T follicular helper cell (primary cell): ENCODE measurements around the gene JCHAIN.
"Not testable (repeated sequence)": the region's sequence is repeated elsewhere in the genome, so short reads cannot be mapped to it uniquely, and the experiment has no call there.

Experiments
- DNase-seq: peaks from one replicate; pipeline ENCODE4 v3.0.0-alpha.2; 2020; ENCODE audit warnings: low read depth

JCHAIN gene

GRCh38 chr4:70688795-70689231 lies 22.5 kb upstream of the JCHAIN start:
- no peak for DNase-seq

GRCh38 chr4:70687821-70688794 lies 21.8 kb upstream of the JCHAIN start, which contains the start of gene UTP3:
UTP3 (plus strand) TSS chr4:70688532; CDS start chr4:70688678, 146 bp downstream.
- DNase-seq: peak; percentile 87

GRCh38 chr4:70687392-70687791 lies 21.1 kb upstream of the JCHAIN start:
- no peak for DNase-seq

GRCh38 chr4:70682142-70682541 lies 15.8 kb upstream of the JCHAIN start:
- not testable (repeated sequence) for DNase-seq

- DNase-seq: no peak
These were observed 15.4 kb upstream of the JCHAIN start for GRCh38 chr4:70681704-70682103.

- DNase-seq: no peak
These were observed 14.6 kb upstream of the JCHAIN start for GRCh38 chr4:70680934-70681333.

- DNase-seq: no peak
These were observed 12.2 kb upstream of the JCHAIN start for GRCh38 chr4:70678383-70678999.

GRCh38 chr4:70676554-70677090 lies 10.3 kb upstream of the JCHAIN start:
- no peak for DNase-seq

- no peak for DNase-seq
These were observed 8.4 kb upstream of the JCHAIN start for GRCh38 chr4:70674731-70675130.

GRCh38 chr4:70674191-70674590 lies 7.9 kb upstream of the JCHAIN start:
- DNase-seq: no peak

GRCh38 chr4:70671091-70671490 lies 4.8 kb upstream of the JCHAIN start:
- no peak for DNase-seq

GRCh38 chr4:70670332-70671014 lies 4.2 kb upstream of the JCHAIN start:
- no peak for DNase-seq

- no peak for DNase-seq
These were observed 1.6 kb upstream of the JCHAIN start for GRCh38 chr4:70667740-70668535.

GRCh38 chr4:70661309-70661922 lies 4.9 kb downstream of the JCHAIN start:
- DNase-seq: not testable (repeated sequence)

- DNase-seq: no peak
These were observed 6.2 kb downstream of the JCHAIN start for GRCh38 chr4:70660106-70660505.

GRCh38 chr4:70658418-70658817 lies 7.9 kb downstream of the JCHAIN start:
- no peak for DNase-seq

GRCh38 chr4:70657326-70657725 lies 9.0 kb downstream of the JCHAIN start:
- DNase-seq: no peak

- DNase-seq: no peak
These were observed 11.7 kb downstream of the JCHAIN start for GRCh38 chr4:70654605-70655011.

GRCh38 chr4:70651864-70652506 lies 14.3 kb downstream of the JCHAIN start:
- DNase-seq: no peak

- DNase-seq: not testable (repeated sequence)
These were observed 15.6 kb downstream of the JCHAIN start for GRCh38 chr4:70650741-70651140.
